Measurements from ENCODE around the gene IKZF2.
"Not testable (repeated sequence)": the region's sequence is repeated elsewhere in the genome, so short reads cannot be mapped to it uniquely, and the experiment has no call there.

IKZF2 gene

GRCh38 chr2:213057977-213058376, 93.4 kb downstream of the IKZF2 start:
- Mint-ChIP-seq H3K4me3 (peak overlapping the region; percentile 11), H3K4me1 (peaks cover 10% of the 10 kb centered on the region), H3K36me3 (peaks cover 41% of the 10 kb centered on the region), H3K27ac (peak overlapping the region; percentile 81), H3K9me3 (no peaks in the 10 kb centered on the region)
- DNase-seq (ENCODE audit: low spot score in 2 of 2) (no peak), ATAC-seq (peak; percentile 58)

- ATAC-seq = no peak
- peaks cover 16% of the 10 kb centered on the region for H3K4me1 Mint-ChIP-seq
These were observed 105.0 kb downstream of the IKZF2 start for GRCh38 chr2:213046431-213046830.

DNA sequence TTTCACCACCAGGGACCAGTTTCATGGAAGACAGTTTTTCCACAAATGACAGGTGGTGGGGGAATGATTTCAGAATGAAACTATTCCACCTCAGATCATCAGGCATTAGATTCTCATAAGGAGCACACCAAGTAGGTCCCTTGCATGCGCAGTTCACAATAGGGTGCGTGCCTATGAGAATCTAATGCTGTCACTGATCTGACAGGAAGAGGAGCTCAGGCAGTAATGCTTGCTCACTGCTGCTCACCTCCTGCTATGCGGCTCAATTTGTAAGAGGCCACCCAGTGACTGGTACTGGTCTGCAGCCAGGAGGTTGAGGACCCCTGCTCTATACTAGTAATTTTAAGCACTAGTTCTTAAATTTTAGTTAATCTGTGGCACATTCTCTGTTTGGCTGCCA, 107.8 kb downstream of the IKZF2 start:
- peaks cover 83% of the 10 kb centered on the region for H3K36me3 Mint-ChIP-seq
- DNase-seq (ENCODE audit: low spot score in 2 of 2) (no peak), ATAC-seq (no peak)
- H3K4me3 Mint-ChIP-seq = no peak overlapping the region
- no peak overlapping the region for H3K27ac Mint-ChIP-seq
- H3K4me1 Mint-ChIP-seq = peaks cover 17% of the 10 kb centered on the region
- H3K9me3 Mint-ChIP-seq = peaks cover 8% of the 10 kb centered on the region

More at GRCh38 chr2:213046431-213046830, 105.0 kb downstream of the IKZF2 start:
- Mint-ChIP-seq H3K36me3 (peaks cover 87% of the 10 kb centered on the region), H3K9me3 (peaks cover 8% of the 10 kb centered on the region), H3K4me3 (no peak overlapping the region), H3K27ac (peak overlapping the region; percentile 44)
- DNase-seq (ENCODE audit: low spot score in 2 of 2) = no peak

DNA sequence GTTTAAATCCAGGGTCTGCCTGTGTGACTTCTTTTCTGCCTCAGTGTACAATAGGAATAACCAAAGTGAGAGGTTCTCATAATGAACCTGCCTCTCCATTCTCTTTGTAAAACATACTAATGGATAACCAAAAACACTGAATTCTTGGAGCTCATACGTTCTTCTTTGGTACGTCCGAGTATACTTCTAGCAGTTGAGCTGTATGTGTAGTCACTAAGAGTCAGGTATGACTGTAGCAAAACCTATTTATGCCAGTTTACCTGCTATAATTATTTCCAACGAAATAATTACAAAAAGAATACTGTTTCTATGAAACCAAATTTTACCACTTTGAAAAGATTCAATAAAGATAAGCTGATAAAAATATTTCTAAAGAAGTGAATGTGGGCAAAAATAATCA, 109.2 kb downstream of the IKZF2 start:
- DNase-seq (ENCODE audit: low spot score in 2 of 2) (no peak), ATAC-seq (no peak)
- peaks cover 30% of the 10 kb centered on the region for H3K4me1 Mint-ChIP-seq
- H3K9me3 Mint-ChIP-seq = peaks cover 10% of the 10 kb centered on the region
- peaks cover 82% of the 10 kb centered on the region for H3K36me3 Mint-ChIP-seq
- H3K27ac Mint-ChIP-seq = peak overlapping the region; percentile 2
- H3K4me3 Mint-ChIP-seq = no peak overlapping the region

- peak overlapping the region; percentile 66 for H3K4me3 Mint-ChIP-seq
- peaks cover 48% of the 10 kb centered on the region for H3K4me1 Mint-ChIP-seq
- peaks cover 87% of the 10 kb centered on the region for H3K36me3 Mint-ChIP-seq
- peaks cover 2% of the 10 kb centered on the region for H3K9me3 Mint-ChIP-seq
- ATAC-seq (peak; percentile 14), DNase-seq (ENCODE audit: low spot score in 2 of 2) (no peak)
- peak overlapping the region; percentile 87 for H3K27ac Mint-ChIP-seq
These were observed 114.6 kb downstream of the IKZF2 start for GRCh38 chr2:213036836-213037235.

- Mint-ChIP-seq H3K27ac (peak overlapping the region; percentile 93), H3K4me3 (peak overlapping the region; percentile 34), H3K9me3 (peaks cover 2% of the 10 kb centered on the region), H3K36me3 (peaks cover 87% of the 10 kb centered on the region), H3K4me1 (peaks cover 48% of the 10 kb centered on the region)
- ATAC-seq (peak; percentile 79), DNase-seq (ENCODE audit: low spot score in 2 of 2) (no peak)
These were observed 116.8 kb downstream of the IKZF2 start for GRCh38 chr2:213034585-213034984.

GRCh38 chr2:213032607-213033006, 118.8 kb downstream of the IKZF2 start:
- ATAC-seq (no peak), DNase-seq (ENCODE audit: low spot score in 2 of 2) (no peak)
- no peaks in the 10 kb centered on the region for H3K9me3 Mint-ChIP-seq
- peaks cover 36% of the 10 kb centered on the region for H3K4me1 Mint-ChIP-seq
- no peak overlapping the region for H3K4me3 Mint-ChIP-seq
- peaks cover 74% of the 10 kb centered on the region for H3K36me3 Mint-ChIP-seq
- peak overlapping the region; percentile 93 for H3K27ac Mint-ChIP-seq

DNA sequence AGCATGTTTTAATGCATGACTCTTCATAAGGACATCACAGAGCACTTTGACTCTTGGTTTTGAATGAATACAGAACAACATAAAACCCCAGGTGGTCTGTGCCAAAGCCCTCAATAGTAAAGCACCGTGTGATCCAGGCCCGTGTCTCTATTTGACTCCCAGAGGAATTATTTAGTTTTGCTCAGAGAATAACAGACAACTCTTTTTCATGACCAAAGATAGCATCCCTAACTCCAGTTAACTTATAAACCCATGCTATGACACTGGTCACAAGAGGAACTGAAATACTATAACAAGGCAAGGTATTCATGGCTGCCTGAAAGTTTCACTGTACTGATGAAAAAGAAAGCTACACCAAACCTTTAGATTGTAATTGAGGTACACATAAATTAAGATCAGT, 128.4 kb downstream of the IKZF2 start:
- H3K36me3 Mint-ChIP-seq = peaks cover 60% of the 10 kb centered on the region
- H3K9me3 Mint-ChIP-seq = no peaks in the 10 kb centered on the region
- ATAC-seq = no peak
- DNase-seq (ENCODE audit: low spot score in 2 of 2) = no peak
- peaks cover 23% of the 10 kb centered on the region for H3K4me1 Mint-ChIP-seq
- H3K4me3 Mint-ChIP-seq = peak overlapping the region; percentile 44
- H3K27ac Mint-ChIP-seq = peak overlapping the region; percentile 95

DNA sequence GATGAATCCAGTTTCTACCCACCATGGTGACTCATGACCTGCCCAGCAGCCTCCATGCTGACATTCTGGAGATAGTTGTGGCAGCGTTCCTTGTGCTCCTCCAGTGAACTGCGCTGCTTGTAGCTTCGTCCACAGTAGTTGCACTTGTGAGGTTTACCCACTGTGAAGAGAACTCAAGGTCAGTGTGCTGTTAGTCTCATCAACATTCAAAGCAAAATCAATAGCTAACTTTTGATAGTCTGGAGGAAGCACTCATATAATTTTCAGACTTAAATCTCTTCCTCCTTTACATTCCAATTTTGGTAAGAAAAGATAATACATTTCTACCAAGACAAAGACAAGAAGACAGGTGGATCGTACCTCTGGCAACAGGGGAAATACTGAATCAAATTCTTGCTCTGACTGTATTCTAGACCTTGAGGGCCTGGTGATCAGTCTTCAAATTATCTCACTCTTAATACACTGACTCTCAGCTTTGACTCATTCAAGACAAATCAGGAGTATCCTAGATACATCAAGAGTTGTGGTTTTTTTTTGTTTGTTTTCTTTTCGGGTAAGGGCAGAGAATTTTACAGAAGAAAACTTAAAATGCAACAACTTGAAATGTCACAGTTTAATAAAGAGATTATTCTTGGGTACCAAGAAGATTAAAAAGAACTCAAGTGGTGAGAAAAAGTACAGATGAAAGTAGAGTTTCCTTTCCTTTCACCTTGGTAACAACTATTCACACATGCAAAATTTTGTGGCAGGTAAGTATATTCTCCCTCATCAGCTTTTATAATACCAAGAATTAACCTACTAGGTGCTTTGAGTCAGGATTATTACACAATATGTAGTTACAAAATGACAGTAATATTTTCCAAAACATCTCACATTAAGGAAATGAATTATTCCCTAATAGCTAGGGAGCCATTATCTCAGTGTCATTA, 129.2 kb downstream of the IKZF2 start:
- no peak for DNase-seq (ENCODE audit: low spot score in 2 of 2)
- H3K4me1 Mint-ChIP-seq = peaks cover 24% of the 10 kb centered on the region
- H3K9me3 Mint-ChIP-seq = no peaks in the 10 kb centered on the region
- peaks cover 60% of the 10 kb centered on the region for H3K36me3 Mint-ChIP-seq
- peak overlapping the region; percentile 95 for H3K27ac Mint-ChIP-seq
- ATAC-seq = peak; percentile 99
- H3K4me3 Mint-ChIP-seq = peak overlapping the region; percentile 44

DNA sequence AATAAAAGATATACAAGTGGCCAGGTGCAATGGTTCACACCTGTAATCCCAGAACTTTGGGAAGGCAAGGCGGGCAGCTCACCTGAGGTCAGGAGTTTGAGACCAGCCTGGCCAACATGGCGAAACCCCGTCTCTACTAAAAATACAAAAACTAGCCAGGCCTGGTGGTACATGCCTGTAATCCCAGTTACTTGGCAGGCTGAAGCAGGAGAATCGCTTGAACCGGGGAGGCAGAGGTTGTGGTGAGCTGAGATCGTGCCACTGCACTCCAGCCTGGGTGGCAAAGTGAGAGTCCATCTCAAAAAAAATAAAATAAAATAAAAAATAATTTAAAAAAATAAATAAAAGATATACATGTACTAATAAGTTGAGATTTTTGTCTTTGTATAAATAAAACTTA, 130.5 kb downstream of the IKZF2 start:
- Mint-ChIP-seq H3K36me3 (peaks cover 64% of the 10 kb centered on the region), H3K4me3 (peak overlapping the region; percentile 44), H3K27ac (peak overlapping the region; percentile 95), H3K4me1 (peaks cover 33% of the 10 kb centered on the region)
- not testable (repeated sequence) for ATAC-seq; DNase-seq (ENCODE audit: low spot score in 2 of 2); H3K9me3 Mint-ChIP-seq

DNA sequence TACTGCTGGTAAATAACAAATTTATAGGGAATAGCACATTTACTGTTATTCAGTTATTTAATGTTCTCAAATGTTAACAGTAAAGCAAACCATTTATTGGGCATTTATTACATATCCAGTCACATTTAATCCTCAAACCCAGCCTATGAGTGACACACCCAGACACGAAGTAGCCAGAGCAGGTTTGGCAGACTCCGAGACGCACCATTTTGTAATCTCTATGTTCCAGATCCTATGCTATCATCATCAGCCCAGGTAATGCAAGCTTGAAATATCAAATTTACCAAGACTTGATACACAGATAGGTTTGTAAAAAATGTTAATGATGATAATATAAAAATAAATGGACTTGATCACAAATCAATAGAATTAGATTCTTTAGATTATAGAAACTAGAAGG, 131.1 kb downstream of the IKZF2 start:
- Mint-ChIP-seq H3K4me1 (peaks cover 33% of the 10 kb centered on the region), H3K9me3 (no peaks in the 10 kb centered on the region), H3K4me3 (peak overlapping the region; percentile 26), H3K36me3 (peaks cover 70% of the 10 kb centered on the region), H3K27ac (no peak overlapping the region)
- DNase-seq (ENCODE audit: low spot score in 2 of 2) (no peak), ATAC-seq (no peak)

DNA sequence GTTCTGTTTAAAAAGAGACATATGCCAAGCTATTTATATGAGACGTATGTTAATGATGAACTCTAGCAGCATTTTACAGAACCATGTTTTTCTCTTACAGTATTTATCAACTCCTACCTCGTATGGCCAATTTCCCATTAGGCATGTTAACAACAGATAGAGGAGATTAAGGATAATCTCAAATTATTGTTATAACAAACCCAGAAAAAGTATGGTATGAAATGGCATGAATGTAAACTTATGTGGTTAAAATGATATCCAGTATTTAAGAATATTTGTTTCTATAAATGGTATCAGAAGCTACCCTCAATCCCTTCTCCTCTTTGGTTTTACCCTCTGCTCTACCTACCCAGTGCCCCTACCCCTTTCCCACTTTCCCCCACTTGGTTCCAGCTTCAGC, 132.0 kb downstream of the IKZF2 start:
- H3K27ac Mint-ChIP-seq = peak overlapping the region; percentile 71
- H3K4me1 Mint-ChIP-seq = peaks cover 33% of the 10 kb centered on the region
- no peak for DNase-seq (ENCODE audit: low spot score in 2 of 2)
- H3K9me3 Mint-ChIP-seq = no peaks in the 10 kb centered on the region
- peak overlapping the region; percentile 26 for H3K4me3 Mint-ChIP-seq
- H3K36me3 Mint-ChIP-seq = peaks cover 78% of the 10 kb centered on the region
- no peak for ATAC-seq

DNA sequence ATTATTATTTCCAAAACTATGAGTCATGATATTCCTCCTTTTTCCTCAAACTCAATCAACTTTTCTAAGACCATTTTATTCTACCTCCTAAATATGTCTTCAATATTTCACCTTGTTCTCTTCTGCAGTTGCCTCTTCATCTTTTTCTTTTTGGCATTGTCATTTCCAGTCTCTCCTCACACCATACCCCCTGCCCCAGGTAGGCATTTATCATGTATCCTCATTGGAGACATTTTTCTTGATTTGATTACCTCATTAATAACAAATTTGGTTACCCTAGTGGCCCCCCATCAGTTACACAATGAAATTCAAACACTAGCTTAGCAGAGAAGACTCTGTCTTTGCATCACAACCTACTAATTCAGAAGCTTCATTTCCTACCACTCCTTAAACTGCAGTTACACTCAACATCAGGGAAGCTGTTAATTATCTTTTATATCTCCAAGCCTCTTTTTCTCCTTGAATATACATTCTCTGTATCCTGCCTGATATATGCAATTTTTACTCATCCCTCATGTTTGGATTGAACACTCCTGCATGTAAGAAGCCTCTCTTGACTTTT, 133.0 kb downstream of the IKZF2 start:
- Mint-ChIP-seq H3K4me3 (peak overlapping the region; percentile 29), H3K36me3 (peaks cover 85% of the 10 kb centered on the region), H3K4me1 (peaks cover 33% of the 10 kb centered on the region), H3K27ac (peak overlapping the region; percentile 71), H3K9me3 (no peaks in the 10 kb centered on the region)
- ATAC-seq (no peak), DNase-seq (ENCODE audit: low spot score in 2 of 2) (no peak)

GRCh38 chr2:213017404-213017803, 134.0 kb downstream of the IKZF2 start:
- H3K4me3 Mint-ChIP-seq = peak overlapping the region; percentile 29

DNA sequence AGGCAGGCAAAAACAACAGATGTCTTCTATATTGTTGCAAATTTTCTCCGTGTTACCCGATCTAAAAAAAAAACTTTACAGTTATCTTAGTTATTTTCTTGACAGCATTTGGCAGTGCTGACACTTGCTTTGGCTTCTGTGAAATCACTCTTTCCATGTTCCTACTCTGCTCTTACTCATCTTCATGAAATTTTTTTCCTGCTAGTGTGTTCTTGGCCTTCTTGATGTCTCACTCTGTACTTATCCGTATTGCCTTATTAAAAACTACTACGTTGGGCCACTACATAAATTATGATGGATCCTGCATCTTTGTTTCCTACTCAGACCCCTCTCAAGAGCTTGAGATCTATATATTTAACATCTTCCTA, 134.4 kb downstream of the IKZF2 start:
- Mint-ChIP-seq H3K4me3 (peak overlapping the region; percentile 29), H3K36me3 (peaks cover 88% of the 10 kb centered on the region), H3K4me1 (peaks cover 26% of the 10 kb centered on the region), H3K27ac (peak overlapping the region; percentile 71), H3K9me3 (no peaks in the 10 kb centered on the region)
- ATAC-seq (peak; percentile 59), DNase-seq (ENCODE audit: low spot score in 2 of 2) (no peak)

More at GRCh38 chr2:213017404-213017803, 134.0 kb downstream of the IKZF2 start:
- Mint-ChIP-seq H3K36me3 (peaks cover 89% of the 10 kb centered on the region), H3K9me3 (no peaks in the 10 kb centered on the region), H3K27ac (peak overlapping the region; percentile 71), H3K4me1 (peaks cover 31% of the 10 kb centered on the region)
- ATAC-seq (no peak), DNase-seq (ENCODE audit: low spot score in 2 of 2) (no peak)

Data from stimulated activated effector memory CD8-positive, alpha-beta T cell treated with anti-CD3 and anti-CD28 coated beads, Interleukin-12 subunit alpha, Interleukin-12 subunit beta, amount 100 ng/mL, for 72 hours (primary cell).